Stimulated activated effector memory CD8-positive, alpha-beta T cell treated with anti-CD3 and anti-CD28 coated beads, Interleukin-12 subunit alpha, Interleukin-12 subunit beta, amount 100 ng/mL, for 72 hours (primary cell): ENCODE data around the gene DGKD.
A peak's percentile ranks its signal among the peaks of the same experiment; 100 is the strongest.

Source experiments
- ATAC-seq: fragments of 150-1000 bp; cut with Tn5 transposase; 2 replicates; pipeline ENCODE4 v1.10.0; 2021
- DNase-seq, 2 donors: peaks; one replicate each; pipeline ENCODE4 v3.0.0; 2021 to 2022; ENCODE audit warnings: low spot score in 2 of 2
- H3K27ac Mint-ChIP-seq: one replicate; pipeline ENCODE4 v1.8.0; 2022; ENCODE audit warnings: mild to moderate bottlenecking, mixed read lengths
- H3K36me3 Mint-ChIP-seq: one replicate; pipeline ENCODE4 v1.8.0; 2022; ENCODE audit warnings: mild to moderate bottlenecking, mixed read lengths
- H3K4me1 Mint-ChIP-seq: one replicate; pipeline ENCODE4 v1.8.0; 2022; ENCODE audit warnings: mixed read lengths
- H3K4me3 Mint-ChIP-seq: one replicate; pipeline ENCODE4 v1.8.0; 2022; ENCODE audit warnings: mild to moderate bottlenecking, mixed read lengths
- H3K9me3 Mint-ChIP-seq: one replicate; pipeline ENCODE4 v1.8.0; 2022; ENCODE audit warnings: mixed read lengths

Gene DGKD

GRCh38 chr2:233402346-233402745 lies 48.1 kb downstream of the DGKD start:
- Mint-ChIP-seq H3K36me3 (peaks cover 40% of the 10 kb centered on the region), H3K4me3 (no peak overlapping the region), H3K27ac (peak overlapping the region; percentile 63), H3K9me3 (no peaks in the 10 kb centered on the region), H3K4me1 (peaks cover 48% of the 10 kb centered on the region)
- ATAC-seq (no peak), DNase-seq (no peak)

GRCh38 chr2:233402789-233403188 lies 48.5 kb downstream of the DGKD start:
- Mint-ChIP-seq H3K27ac (peak overlapping the region; percentile 63), H3K9me3 (no peaks in the 10 kb centered on the region), H3K4me3 (no peak overlapping the region), H3K36me3 (peaks cover 39% of the 10 kb centered on the region), H3K4me1 (peaks cover 44% of the 10 kb centered on the region)
- DNase-seq (no peak), ATAC-seq (no peak)

GRCh38 chr2:233404222-233404621 lies 49.9 kb downstream of the DGKD start:
- no peaks in the 10 kb centered on the region for H3K9me3 Mint-ChIP-seq
- peak; percentile 74 for ATAC-seq
- H3K36me3 Mint-ChIP-seq, result peaks cover 32% of the 10 kb centered on the region
- DNase-seq, result peak in 1 of 2 donors; percentile 64
- peaks cover 47% of the 10 kb centered on the region for H3K4me1 Mint-ChIP-seq
- peak overlapping the region; percentile 40 for H3K27ac Mint-ChIP-seq
- no peak overlapping the region for H3K4me3 Mint-ChIP-seq

- H3K9me3 Mint-ChIP-seq, result no peaks in the 10 kb centered on the region
- H3K27ac Mint-ChIP-seq, result peak overlapping the region; percentile 7
- ATAC-seq (no peak), DNase-seq (no peak)
- H3K4me1 Mint-ChIP-seq, result peaks cover 47% of the 10 kb centered on the region
- no peak overlapping the region for H3K4me3 Mint-ChIP-seq
- H3K36me3 Mint-ChIP-seq, result peaks cover 37% of the 10 kb centered on the region
Measured at GRCh38 chr2:233406865-233407264, 52.6 kb downstream of the DGKD start.

GRCh38 chr2:233407771-233408181 lies 53.5 kb downstream of the DGKD start:
- DNase-seq (no peak), ATAC-seq (no peak)
- peak overlapping the region; percentile 73 for H3K27ac Mint-ChIP-seq
- H3K9me3 Mint-ChIP-seq, result no peaks in the 10 kb centered on the region
- peaks cover 34% of the 10 kb centered on the region for H3K36me3 Mint-ChIP-seq
- no peak overlapping the region for H3K4me3 Mint-ChIP-seq
- H3K4me1 Mint-ChIP-seq, result peaks cover 45% of the 10 kb centered on the region

- no peak for ATAC-seq
- no peak for DNase-seq
- H3K36me3 Mint-ChIP-seq, result peaks cover 30% of the 10 kb centered on the region
Measured at GRCh38 chr2:233408366-233409285, 54.3 kb downstream of the DGKD start.

GRCh38 chr2:233409286-233409991 lies 55.1 kb downstream of the DGKD start:
- DNase-seq (no peak), ATAC-seq (peak; percentile 68)
- Mint-ChIP-seq H3K27ac (peak overlapping the region; percentile 73), H3K9me3 (peaks cover 2% of the 10 kb centered on the region), H3K36me3 (peaks cover 24% of the 10 kb centered on the region), H3K4me1 (peaks cover 54% of the 10 kb centered on the region), H3K4me3 (peak overlapping the region; percentile 44)

More at GRCh38 chr2:233408366-233409285, 54.3 kb downstream of the DGKD start:
- H3K4me3 Mint-ChIP-seq, result peak overlapping the region; percentile 44
- peaks cover 2% of the 10 kb centered on the region for H3K9me3 Mint-ChIP-seq
- peak overlapping the region; percentile 73 for H3K27ac Mint-ChIP-seq
- H3K4me1 Mint-ChIP-seq, result peaks cover 50% of the 10 kb centered on the region

GRCh38 chr2:233410196-233410760 lies 56.0 kb downstream of the DGKD start:
- Mint-ChIP-seq H3K4me3 (peak overlapping the region; percentile 44), H3K27ac (peak overlapping the region; percentile 73), H3K4me1 (peaks cover 56% of the 10 kb centered on the region), H3K36me3 (peaks cover 24% of the 10 kb centered on the region), H3K9me3 (peaks cover 2% of the 10 kb centered on the region)
- no peak for DNase-seq
- ATAC-seq, result no peak

- Mint-ChIP-seq H3K27ac (peak overlapping the region; percentile 23), H3K9me3 (peaks cover 2% of the 10 kb centered on the region), H3K36me3 (peaks cover 24% of the 10 kb centered on the region), H3K4me3 (peak overlapping the region; percentile 44), H3K4me1 (peaks cover 65% of the 10 kb centered on the region)
- DNase-seq, result no peak
- ATAC-seq, result no peak
Measured at GRCh38 chr2:233411162-233411561, 56.9 kb downstream of the DGKD start.

GRCh38 chr2:233412405-233412804 lies 58.1 kb downstream of the DGKD start:
- no peak for ATAC-seq
- DNase-seq, result no peak
- Mint-ChIP-seq H3K4me1 (peaks cover 72% of the 10 kb centered on the region), H3K4me3 (no peak overlapping the region), H3K27ac (no peak overlapping the region), H3K9me3 (peaks cover 2% of the 10 kb centered on the region), H3K36me3 (peaks cover 24% of the 10 kb centered on the region)

- Mint-ChIP-seq H3K4me3 (peak overlapping the region; percentile 42), H3K36me3 (peaks cover 23% of the 10 kb centered on the region), H3K4me1 (peaks cover 72% of the 10 kb centered on the region), H3K27ac (peak overlapping the region; percentile 92), H3K9me3 (peaks cover 2% of the 10 kb centered on the region)
- DNase-seq, result no peak
- no peak for ATAC-seq
Measured at GRCh38 chr2:233413046-233413445, 58.8 kb downstream of the DGKD start.

- Mint-ChIP-seq H3K9me3 (peaks cover 2% of the 10 kb centered on the region), H3K36me3 (peaks cover 17% of the 10 kb centered on the region), H3K4me1 (peaks cover 73% of the 10 kb centered on the region), H3K27ac (peak overlapping the region; percentile 92), H3K4me3 (peak overlapping the region; percentile 42)
- DNase-seq (no peak), ATAC-seq (peak; percentile 84)
Measured at GRCh38 chr2:233413559-233414272, 59.4 kb downstream of the DGKD start.

- no peak for ATAC-seq
- no peak for DNase-seq
- Mint-ChIP-seq H3K4me1 (peaks cover 73% of the 10 kb centered on the region), H3K36me3 (peaks cover 17% of the 10 kb centered on the region), H3K9me3 (peaks cover 2% of the 10 kb centered on the region), H3K4me3 (peak overlapping the region; percentile 26), H3K27ac (peak overlapping the region; percentile 92)
Measured at GRCh38 chr2:233414273-233414654, 60.0 kb downstream of the DGKD start.

GRCh38 chr2:233414777-233415570 lies 60.7 kb downstream of the DGKD start:
- Mint-ChIP-seq H3K4me3 (peak overlapping the region; percentile 26), H3K36me3 (peaks cover 19% of the 10 kb centered on the region)
- DNase-seq, result peak in 1 of 2 donors; percentile 74

More at GRCh38 chr2:233414777-233415570, 60.7 kb downstream of the DGKD start:
- peak overlapping the region; percentile 92 for H3K27ac Mint-ChIP-seq
- peaks cover 73% of the 10 kb centered on the region for H3K4me1 Mint-ChIP-seq
- peak; percentile 86 for ATAC-seq
- peaks cover 2% of the 10 kb centered on the region for H3K9me3 Mint-ChIP-seq
